Aorta (tissue), 5 donors: ENCODE measurements around the gene IL36RN. TPM values are rescaled to one million over a fixed set of nuclear protein-coding genes. Genes with fewer than 3 reads are reported as not detected.
A peak's percentile ranks its signal among the peaks of the same experiment; 100 is the strongest.

ENCODE experiments used
- ATAC-seq: fragments of 200-7000 bp; cut with Tn5 transposase; one replicate; pipeline ENCODE4 v1.9.1; 2022; ENCODE audit warnings: moderate library complexity; ENCODE audit not compliant: low FRiP score
- DNase-seq, 2 donors: peaks; one replicate each; pipeline ENCODE4 v3.0.0-alpha.2; 2020
- H3K27ac ChIP-seq, 2 donors: one replicate each; pipeline ENCODE4 v1.5.1; 2013; ENCODE audit warnings: low read length in 2 of 2, mild to moderate bottlenecking in 2 of 2, moderate library complexity in 2 of 2, control low read depth in 1 of 2, inconsistent platforms in 1 of 2, low read depth in 1 of 2
- H3K27me3 ChIP-seq, 2 donors: one replicate each; pipeline ENCODE4 v1.6.1; 2013; ENCODE audit warnings: control low read depth in 1 of 2, low read length in 1 of 2, mild to moderate bottlenecking in 1 of 2, moderate library complexity in 1 of 2; ENCODE audit not compliant: insufficient read depth in 2 of 2, control insufficient read depth in 1 of 2
- H3K36me3 ChIP-seq, 2 donors: one replicate each; pipeline ENCODE4 v1.6.1; 2013; ENCODE audit warnings: control low read depth in 1 of 2, low read length in 1 of 2, mild to moderate bottlenecking in 1 of 2; ENCODE audit not compliant: insufficient read depth in 2 of 2, control insufficient read depth in 1 of 2
- H3K4me1 ChIP-seq, 2 donors: one replicate each; pipeline ENCODE4 v1.6.1; 2013; ENCODE audit warnings: low read length in 2 of 2, control low read depth in 1 of 2, mild to moderate bottlenecking in 1 of 2, moderate library complexity in 1 of 2; ENCODE audit not compliant: insufficient read depth in 2 of 2, control insufficient read depth in 1 of 2
- H3K4me3 ChIP-seq, 2 donors: one replicate each; pipeline ENCODE4 v1.5.1; 2013; ENCODE audit warnings: low read length in 2 of 2, control low read depth in 1 of 2, mild to moderate bottlenecking in 1 of 2
- H3K9me3 ChIP-seq: one replicate; pipeline ENCODE4 v1.6.1; 2013; ENCODE audit warnings: mild to moderate bottlenecking, low read length; ENCODE audit not compliant: control insufficient read depth
- WGBS, 2 donors: extraction: QIAGEN DNeasy Blood & Tissue Kit; methylation state at CpG; one replicate each; pipeline ENCODE4 v1.1.7; 2013; 5-methylcytosine and 5-hydroxymethylcytosine counted together
- intact Hi-C, 2 donors: fragments of 100-400 bp; cut with DNase I; formaldehyde crosslinking; loops; one replicate each; pipeline versions ENCODE4 v1.14.2 to v1.15.0; 2022
- polyA plus RNA-seq, 2 donors: library from polyadenylated mRNA; stranded (reverse); fragments of 200-250 nt; gene quantifications; one replicate each; pipeline ENCODE4 v1.2.3, GENCODE V29; 2013
- total RNA-seq, 2 donors: library from RNA; stranded (reverse); fragmentation: NEBNext Ultra II Directional; extraction: Animal tissue kit (Norgen Biotek cat#: 25700); gene quantifications; one replicate each; pipeline ENCODE4 v1.2.1, GENCODE V29; 2021
- donor health status: healthy with polysubstance abuse.
- donor health status: Bipolar disorder and iron deficiency.
- donor health status: DM: no; HTN: no; CAD: no.
- donor health status: DM: no; HTN: no; CAD: no.
- donor health status: DM: yes; HTN: yes; CAD: no.

Gene IL36RN
- total and polyA plus RNA-seq, 4 donors = not detected

GRCh38 chr2:113036763-113037162 is 22.2 kb upstream of the IL36RN start:
- ATAC-seq (no peak), DNase-seq (no peak)
- Histone ChIP-seq H3K36me3 (no peaks in the 10 kb centered on the region), H3K4me3 (no peak overlapping the region), H3K27me3 (no peaks in the 10 kb centered on the region), H3K4me1 (no peaks in the 10 kb centered on the region), H3K9me3 (no peaks in the 10 kb centered on the region), H3K27ac (no peak overlapping the region)
- intact Hi-C loops = no loop called here
- WGBS, 2 donors = 84 to 91% methylated on average over 9 of the region's 9 CpGs

- intact Hi-C loops = no loop called here
- no peaks in the 10 kb centered on the region for H3K36me3 ChIP-seq
- H3K27me3 ChIP-seq = no peaks in the 10 kb centered on the region
- no peak for DNase-seq
- no peak overlapping the region for H3K4me3 ChIP-seq
- H3K27ac ChIP-seq = no peak overlapping the region
- no peak for ATAC-seq
- H3K9me3 ChIP-seq = no peaks in the 10 kb centered on the region
- 81 to 89% methylated on average over 3 of the region's 3 CpGs for WGBS, 2 donors
- H3K4me1 ChIP-seq = no peaks in the 10 kb centered on the region
Measured at GRCh38 chr2:113038291-113038690, 20.7 kb upstream of the IL36RN start.

- Histone ChIP-seq H3K9me3 (no peaks in the 10 kb centered on the region), H3K27me3 (no peaks in the 10 kb centered on the region), H3K27ac (no peak overlapping the region), H3K4me3 (no peak overlapping the region), H3K36me3 (no peaks in the 10 kb centered on the region), H3K4me1 (no peaks in the 10 kb centered on the region)
- no peak for ATAC-seq
- WGBS, 2 donors = 72 to 78% methylated on average over 2 of the region's 2 CpGs
- intact Hi-C loops = no loop called here
- no peak for DNase-seq
Measured at GRCh38 chr2:113039158-113039557, 19.8 kb upstream of the IL36RN start.

GRCh38 chr2:113039719-113040118 is 19.3 kb upstream of the IL36RN start:
- Histone ChIP-seq H3K27ac (no peak overlapping the region), H3K27me3 (no peaks in the 10 kb centered on the region), H3K4me3 (no peak overlapping the region), H3K9me3 (no peaks in the 10 kb centered on the region), H3K36me3 (no peaks in the 10 kb centered on the region), H3K4me1 (no peaks in the 10 kb centered on the region)
- WGBS, 2 donors = 28 to 50% methylated on average over 5 of the region's 5 CpGs
- ATAC-seq (no peak), DNase-seq (no peak)
- intact Hi-C loops = no loop called here

- Histone ChIP-seq H3K9me3 (no peaks in the 10 kb centered on the region), H3K27ac (no peak overlapping the region), H3K27me3 (no peaks in the 10 kb centered on the region), H3K36me3 (no peaks in the 10 kb centered on the region), H3K4me3 (no peak overlapping the region), H3K4me1 (no peaks in the 10 kb centered on the region)
- 49 to 56% methylated on average over 5 of the region's 5 CpGs for WGBS, 2 donors
- intact Hi-C loops = no loop called here
- DNase-seq = no peak
- ATAC-seq = no peak
Measured at GRCh38 chr2:113041871-113042270, 17.1 kb upstream of the IL36RN start.

GRCh38 chr2:113046465-113046864 is 12.5 kb upstream of the IL36RN start:
- ATAC-seq = no peak
- no peaks in the 10 kb centered on the region for H3K4me1 ChIP-seq
- intact Hi-C loops = no loop called here

GRCh38 chr2:113050921-113051895 is 7.8 kb upstream of the IL36RN start:
- WGBS, 2 donors = 90 to 91% methylated on average over 37 to 38 of the region's 38 CpGs
- DNase-seq = no peak
- ATAC-seq = peak; percentile 26

More at GRCh38 chr2:113046465-113046864, 12.5 kb upstream of the IL36RN start:
- H3K27ac ChIP-seq = no peak overlapping the region
- peaks cover 3% of the 10 kb centered on the region for H3K9me3 ChIP-seq
- no peak for DNase-seq
- H3K36me3 ChIP-seq = no peaks in the 10 kb centered on the region
- WGBS, 2 donors = 76% methylated on average over 5 of the region's 5 CpGs
- no peaks in the 10 kb centered on the region for H3K27me3 ChIP-seq
- no peak overlapping the region for H3K4me3 ChIP-seq

GRCh38 chr2:113052396-113052917 is 6.5 kb upstream of the IL36RN start, which contains the start of gene IL36B:
Gene IL36B (minus strand): TSS chr2:113052867.
- H3K27me3 ChIP-seq = no peaks in the 10 kb centered on the region
- DNase-seq (no peak), ATAC-seq (no peak)
- no peaks in the 10 kb centered on the region for H3K4me1 ChIP-seq
- peaks cover 3% of the 10 kb centered on the region for H3K9me3 ChIP-seq
- WGBS, 2 donors = 66 to 70% methylated on average over 6 of the region's 6 CpGs
- no peaks in the 10 kb centered on the region for H3K36me3 ChIP-seq
- no peak within 1 kb of the TSS for H3K4me3 ChIP-seq
- intact Hi-C loops = no loop called here
- no peak within 1 kb of the TSS for H3K27ac ChIP-seq

More at GRCh38 chr2:113050921-113051895, 7.8 kb upstream of the IL36RN start:
- Histone ChIP-seq H3K4me3 (no peak overlapping the region), H3K27ac (no peak overlapping the region), H3K9me3 (peaks cover 3% of the 10 kb centered on the region), H3K4me1 (no peaks in the 10 kb centered on the region), H3K36me3 (no peaks in the 10 kb centered on the region), H3K27me3 (no peaks in the 10 kb centered on the region)
- intact Hi-C loops = no loop called here

- Histone ChIP-seq H3K27me3 (no peaks in the 10 kb centered on the region), H3K36me3 (no peaks in the 10 kb centered on the region), H3K4me1 (no peaks in the 10 kb centered on the region), H3K27ac (no peak overlapping the region), H3K4me3 (no peak overlapping the region), H3K9me3 (peaks cover 3% of the 10 kb centered on the region)
- WGBS, 2 donors = 62 to 68% methylated on average over 3 of the region's 3 CpGs
- intact Hi-C loops = no loop called here
- DNase-seq = no peak
- no peak for ATAC-seq
Measured at GRCh38 chr2:113053666-113054065, 5.3 kb upstream of the IL36RN start.
